ENCODE data around the gene PTPN22.

Gene PTPN22

DNA sequence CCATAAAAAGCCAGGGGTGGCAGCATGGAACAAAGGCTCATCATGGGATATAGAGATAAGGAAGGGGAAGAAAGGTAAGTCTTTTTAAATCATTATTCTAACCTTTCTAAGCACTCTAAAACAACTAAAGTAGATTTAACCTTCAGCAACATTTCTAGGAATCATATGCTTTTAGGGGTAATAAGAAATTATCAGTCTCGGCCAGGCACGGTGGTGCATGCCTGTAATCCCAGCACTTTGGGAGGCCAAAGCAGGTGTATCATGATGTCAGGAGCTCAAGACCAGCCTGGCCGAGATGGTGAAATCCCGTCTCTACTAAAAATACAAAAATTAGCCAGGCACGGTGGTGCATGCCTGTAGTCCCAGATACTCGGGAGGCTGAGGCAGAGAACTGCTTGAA is 92.0 kb downstream of the PTPN22 start:
- no peak for TF ChIP-seq CTCF (IDR thresholded peaks at IDR 0.05; ENCODE audit: insufficient read depth, missing control alignments)
- DNase-seq (ENCODE audit: insufficient read length, low spot score) (no peak), FAIRE-seq (no peak)

- FAIRE-seq: no peak
- TF ChIP-seq CTCF (IDR thresholded peaks at IDR 0.05; ENCODE audit: insufficient read depth, missing control alignments): no peak
- DNase-seq (ENCODE audit: insufficient read length, low spot score): no peak
Observed at GRCh38 chr1:113777561-113777960, 94.0 kb downstream of the PTPN22 start.

- FAIRE-seq: peak; percentile 90
- TF ChIP-seq CTCF (IDR thresholded peaks at IDR 0.05; ENCODE audit: insufficient read depth, missing control alignments): no peak
- no peak for DNase-seq (ENCODE audit: insufficient read length, low spot score)
Observed at GRCh38 chr1:113770031-113770430, 101.5 kb downstream of the PTPN22 start.

- TF ChIP-seq CTCF (IDR thresholded peaks at IDR 0.05; ENCODE audit: insufficient read depth, missing control alignments): no peak
- DNase-seq (ENCODE audit: insufficient read length, low spot score) (no peak), FAIRE-seq (no peak)
Observed at GRCh38 chr1:113769601-113769970, 101.9 kb downstream of the PTPN22 start.

DNA sequence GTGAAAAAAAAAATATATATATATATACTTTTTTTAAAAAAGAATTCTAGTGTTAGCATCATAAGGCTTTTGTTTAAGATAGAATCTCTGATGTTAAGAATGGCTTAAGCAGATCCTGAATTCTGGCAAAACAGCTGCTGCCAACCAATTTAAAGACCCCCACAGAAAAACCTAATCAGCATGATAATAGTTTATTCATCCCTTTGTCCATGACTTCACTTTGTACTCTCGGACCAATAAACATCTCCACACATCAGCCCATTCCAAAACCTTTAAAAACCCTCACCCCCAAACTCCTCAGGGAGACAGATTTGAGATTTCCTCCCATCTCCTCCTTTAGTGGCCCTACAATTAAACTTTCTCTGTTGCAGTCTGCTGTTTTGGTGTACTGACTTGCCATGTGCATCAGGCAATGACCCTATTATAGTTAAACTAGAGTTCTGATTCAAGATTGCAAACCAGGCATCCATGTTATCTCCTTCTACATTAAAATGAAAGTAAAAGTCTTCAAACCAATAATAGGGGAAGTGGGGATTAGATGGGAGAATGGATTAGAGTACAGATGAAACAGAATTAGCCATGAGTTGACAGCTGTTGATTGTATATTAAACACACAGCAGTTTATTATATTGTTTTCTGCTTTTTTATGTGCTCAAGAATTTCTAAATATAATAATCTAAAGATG is 102.5 kb downstream of the PTPN22 start:
- DNase-seq (ENCODE audit: insufficient read length, low spot score) (no peak), FAIRE-seq (peak; percentile 83)
- no peak for TF ChIP-seq CTCF (IDR thresholded peaks at IDR 0.05; ENCODE audit: insufficient read depth, missing control alignments)

DNA sequence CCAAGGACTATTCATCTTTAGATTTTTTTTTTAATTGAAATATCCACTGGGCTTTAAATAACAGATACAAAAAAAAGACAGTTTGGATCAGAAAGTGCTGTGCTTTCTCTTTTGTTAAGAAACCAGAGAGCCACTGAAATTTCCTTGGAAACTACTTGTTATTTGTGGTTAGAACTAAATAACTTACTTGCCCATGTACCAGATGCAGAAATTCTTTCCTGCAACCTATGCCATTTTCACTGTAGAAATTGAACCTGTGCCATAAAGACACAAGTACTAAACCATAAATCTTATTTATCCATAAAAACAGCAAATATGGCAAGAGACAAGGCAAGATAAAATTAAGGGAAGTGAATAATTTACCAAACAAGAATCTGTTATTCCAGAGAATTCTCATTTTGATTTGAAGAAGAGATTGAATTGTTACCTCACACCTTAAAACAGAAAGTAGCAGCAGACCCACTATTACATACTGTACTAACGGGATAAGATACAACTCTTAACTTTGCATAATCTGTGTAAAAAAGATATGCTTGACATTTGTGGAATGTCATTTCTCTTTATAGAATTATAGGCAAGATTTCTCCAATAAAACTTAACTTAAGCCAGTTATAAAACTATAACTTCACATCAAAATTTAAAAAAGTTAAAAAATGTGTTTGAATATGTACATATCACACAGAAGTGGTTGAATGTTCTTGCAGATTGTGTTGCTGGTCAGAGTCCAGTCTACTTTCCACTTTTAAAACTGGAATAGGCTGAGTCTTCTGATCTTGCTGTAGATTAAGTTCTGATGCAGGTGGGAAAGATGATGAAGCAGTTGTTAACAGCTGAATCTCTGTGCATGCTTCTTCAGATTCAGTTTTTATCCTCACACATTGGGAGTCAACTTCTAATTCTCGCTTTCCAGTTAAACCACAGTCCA is 105.9 kb downstream of the PTPN22 start:
- FAIRE-seq (peak; percentile 11), DNase-seq (ENCODE audit: insufficient read length, low spot score) (no peak)
- no peak for TF ChIP-seq CTCF (IDR thresholded peaks at IDR 0.05; ENCODE audit: insufficient read depth, missing control alignments)
